Measurements from ENCODE around the gene WNK2. TPM values are rescaled to one million over a fixed set of nuclear protein-coding genes. Genes with fewer than 3 reads are reported as not detected.
"Not testable (repeated sequence)": the region's sequence is repeated elsewhere in the genome, so short reads cannot be mapped to it uniquely, and the experiment has no call there.

The WNK2 gene
- polyA plus RNA-seq, 3 donors: 0.40 TPM; not detected in 2

GRCh38 chr9:93365427-93366118, 181.6 kb downstream of the WNK2 start:
- Mint-ChIP-seq H3K27ac (no peak overlapping the region), H3K9me3 (peaks cover 0 to 25% (median 16%) of the 10 kb centered on the region in 7 donors), H3K27me3 (ENCODE audit: low read depth in 3 of 3) (peaks cover 1 to 10% (median 7%) of the 10 kb centered on the region in 3 donors), H3K36me3 (no peaks in the 10 kb centered on the region), H3K4me1 (peaks cover 11% of the 10 kb centered on the region), H3K4me3 (no peak overlapping the region)
- H3K79me2 ChIP-seq (ENCODE audit: insufficient read depth, low read length): no peaks in the 10 kb centered on the region
- H2AFZ ChIP-seq (ENCODE audit: insufficient read depth, low read depth, low read length, poor library complexity, severe bottlenecking): no peak overlapping the region
- no peaks in the 10 kb centered on the region for H3K4me1 ChIP-seq (ENCODE audit: control insufficient read depth in 1 of 2, insufficient read depth in 2 of 2, low read length in 2 of 2)
- no peaks in the 10 kb centered on the region for H3K27me3 ChIP-seq (ENCODE audit: control insufficient read depth in 2 of 2, insufficient read depth in 2 of 2, low read length in 2 of 2)
- no peak for TF ChIP-seq CTCF (IDR thresholded peaks at IDR 0.05)
- WGBS (ENCODE audit: insufficient coverage): 57% methylated on average over 5 of the region's 12 CpGs
- H3K27ac ChIP-seq (ENCODE audit: low read depth in 1 of 2, low read length in 2 of 2): no peak overlapping the region
- no peak overlapping the region for H3K4me3 ChIP-seq (replicated peaks in 1 of 3; ENCODE audit: low read depth in 2 of 3, low read length in 3 of 3)
- H3K4me2 ChIP-seq (replicated peaks; ENCODE audit: extremely low read depth, low read length, poor library complexity, severe bottlenecking): no peak overlapping the region
- intact Hi-C loops (cut with micrococcal nuclease): no loop called here
- H3K36me3 ChIP-seq (replicated peaks in 1 of 2; ENCODE audit: control insufficient read depth in 1 of 2, insufficient read depth in 2 of 2, low read length in 2 of 2): no peaks in the 10 kb centered on the region
- peaks cover 6 to 11% of the 10 kb centered on the region in 2 donors for H3K9me3 ChIP-seq (replicated peaks in 1 of 2; ENCODE audit: control insufficient read depth in 1 of 2, insufficient read depth in 1 of 2, low read length in 2 of 2)
- no peak for DNase-seq
- H3K9ac ChIP-seq (ENCODE audit: insufficient read depth, low read length, poor library complexity, severe bottlenecking): no peak overlapping the region
- no peaks in the 10 kb centered on the region for H4K20me1 ChIP-seq (ENCODE audit: insufficient read depth, low read length)

GRCh38 chr9:93366119-93366447, 182.1 kb downstream of the WNK2 start:
- Histone ChIP-seq H3K79me2 (ENCODE audit: insufficient read depth, low read length) (no peaks in the 10 kb centered on the region), H3K4me1 (ENCODE audit: control insufficient read depth in 1 of 2, insufficient read depth in 2 of 2, low read length in 2 of 2) (no peaks in the 10 kb centered on the region), H2AFZ (ENCODE audit: insufficient read depth, low read depth, low read length, poor library complexity, severe bottlenecking) (no peak overlapping the region), H3K4me3 (replicated peaks in 1 of 3; ENCODE audit: low read depth in 2 of 3, low read length in 3 of 3) (no peak overlapping the region), H3K4me2 (replicated peaks; ENCODE audit: extremely low read depth, low read length, poor library complexity, severe bottlenecking) (no peak overlapping the region), H3K27me3 (ENCODE audit: control insufficient read depth in 2 of 2, insufficient read depth in 2 of 2, low read length in 2 of 2) (no peaks in the 10 kb centered on the region), H3K27ac (ENCODE audit: low read depth in 1 of 2, low read length in 2 of 2) (no peak overlapping the region), H3K36me3 (replicated peaks in 1 of 2; ENCODE audit: control insufficient read depth in 1 of 2, insufficient read depth in 2 of 2, low read length in 2 of 2) (no peaks in the 10 kb centered on the region), H4K20me1 (ENCODE audit: insufficient read depth, low read length) (no peaks in the 10 kb centered on the region), H3K9me3 (replicated peaks in 1 of 2; ENCODE audit: control insufficient read depth in 1 of 2, insufficient read depth in 1 of 2, low read length in 2 of 2) (peaks cover 6 to 11% of the 10 kb centered on the region in 2 donors), H3K9ac (ENCODE audit: insufficient read depth, low read length, poor library complexity, severe bottlenecking) (no peak overlapping the region)
- no peak for TF ChIP-seq CTCF (IDR thresholded peaks at IDR 0.05)
- peaks cover 11% of the 10 kb centered on the region for H3K4me1 Mint-ChIP-seq
- DNase-seq: no peak
- no peaks in the 10 kb centered on the region for H3K36me3 Mint-ChIP-seq
- intact Hi-C loops (cut with micrococcal nuclease): no loop called here
- no peak overlapping the region for H3K4me3 Mint-ChIP-seq
- H3K27ac Mint-ChIP-seq: no peak overlapping the region
- 70% methylated on average over 11 of the region's 12 CpGs for WGBS (ENCODE audit: insufficient coverage)
- H3K9me3 Mint-ChIP-seq: peaks cover 0 to 25% (median 15%) of the 10 kb centered on the region in 7 donors
- H3K27me3 Mint-ChIP-seq (ENCODE audit: low read depth in 3 of 3): peaks cover 1 to 10% (median 7%) of the 10 kb centered on the region in 3 donors

DNA sequence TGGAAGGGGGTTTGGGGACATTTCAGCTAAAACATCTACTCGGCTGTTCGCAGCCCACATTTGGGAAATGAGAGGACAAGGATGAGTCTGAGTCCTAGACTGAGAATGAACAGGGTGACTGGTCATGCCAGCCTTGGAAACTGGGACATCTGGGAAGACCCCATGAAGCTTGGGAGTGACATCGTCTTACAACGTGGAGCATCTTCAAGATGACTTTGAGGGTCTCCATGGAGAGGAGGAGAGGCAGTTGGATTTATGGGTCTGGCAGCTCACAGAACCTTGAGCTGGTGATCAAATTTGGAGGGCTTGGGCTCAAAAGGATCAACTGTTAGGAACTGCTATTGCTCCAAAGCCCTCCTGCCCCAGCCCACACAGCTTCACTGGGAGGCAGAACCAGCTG, 182.5 kb downstream of the WNK2 start:
- H3K9me3 Mint-ChIP-seq: peaks cover 0 to 21% (median 14%) of the 10 kb centered on the region in 7 donors
- H3K4me3 ChIP-seq (replicated peaks in 1 of 3; ENCODE audit: low read depth in 2 of 3, low read length in 3 of 3); H2AFZ ChIP-seq (ENCODE audit: insufficient read depth, low read depth, low read length, poor library complexity, severe bottlenecking); H3K79me2 ChIP-seq (ENCODE audit: insufficient read depth, low read length); H3K9me3 ChIP-seq (replicated peaks in 1 of 2; ENCODE audit: control insufficient read depth in 1 of 2, insufficient read depth in 1 of 2, low read length in 2 of 2); H3K27ac ChIP-seq (ENCODE audit: low read depth in 1 of 2, low read length in 2 of 2); H3K4me1 ChIP-seq (ENCODE audit: control insufficient read depth in 1 of 2, insufficient read depth in 2 of 2, low read length in 2 of 2); H3K27me3 ChIP-seq (ENCODE audit: control insufficient read depth in 2 of 2, insufficient read depth in 2 of 2, low read length in 2 of 2); H3K4me3 Mint-ChIP-seq; H3K36me3 Mint-ChIP-seq; H3K27me3 Mint-ChIP-seq (ENCODE audit: low read depth in 3 of 3); H3K27ac Mint-ChIP-seq; H3K36me3 ChIP-seq (replicated peaks in 1 of 2; ENCODE audit: control insufficient read depth in 1 of 2, insufficient read depth in 2 of 2, low read length in 2 of 2); H3K9ac ChIP-seq (ENCODE audit: insufficient read depth, low read length, poor library complexity, severe bottlenecking); H3K4me2 ChIP-seq (replicated peaks; ENCODE audit: extremely low read depth, low read length, poor library complexity, severe bottlenecking); H4K20me1 ChIP-seq (ENCODE audit: insufficient read depth, low read length); DNase-seq; intact Hi-C loops (cut with micrococcal nuclease): not testable (repeated sequence)
- peaks cover 11% of the 10 kb centered on the region for H3K4me1 Mint-ChIP-seq
- WGBS (ENCODE audit: insufficient coverage): 95% methylated on average over 3 of the region's 4 CpGs

Data from CD14-positive monocyte (primary cell).